T47D (cell line): Measurements from ENCODE around the gene AADAC.
"Not testable (repeated sequence)": the region's sequence is repeated elsewhere in the genome, so short reads cannot be mapped to it uniquely, and the experiment has no call there.

Experiments used
- DNase-seq, 2 experiments: peaks; one replicate each; pipeline versions ENCODE4 v3.0.0 to v3.0.0-alpha.2; 2011 to 2012; ENCODE audit warnings: low read depth in 1 of 2, low spot score in 1 of 2
- JUND ChIP-seq: IDR thresholded peaks from 2 replicates; pipeline ENCODE4 v1.6.1; 2012; ENCODE audit warnings: low read depth
- in situ Hi-C: cut with HindIII; loops from 2 replicates; pipeline ENCODE4 v1.10.0; 2016; ENCODE audit warnings: low sequenced_read_pairs, low pct_unique_long_range_greater_than_20kb

Gene AADAC

GRCh38 chr3:151871639-151872468 is 57.9 kb downstream of the AADAC start:
- in situ Hi-C loops = no loop called here
- DNase-seq = no peak

GRCh38 chr3:151873398-151873797 is 59.5 kb downstream of the AADAC start, which contains the start of gene SUCNR1:
Gene SUCNR1 (plus strand): TSS chr3:151873643. CDS start chr3:151879893, 6,250 bp downstream.
- no peak for DNase-seq
- in situ Hi-C loops = no loop called here
- no peak for TF ChIP-seq JUND

More at GRCh38 chr3:151871639-151872468, 57.9 kb downstream of the AADAC start:
- no peak for TF ChIP-seq JUND

- DNase-seq, in situ Hi-C loops: not testable (repeated sequence)
These were observed 60.2 kb downstream of the AADAC start for GRCh38 chr3:151874079-151874478.

- no peak for TF ChIP-seq JUND
- no peak for DNase-seq
- in situ Hi-C loops = no loop called here
These were observed 61.8 kb downstream of the AADAC start for GRCh38 chr3:151875759-151876158.

GRCh38 chr3:151877269-151877668 is 63.4 kb downstream of the AADAC start:
- in situ Hi-C loops = no loop called here
- DNase-seq = no peak
- no peak for TF ChIP-seq JUND
